ENCODE measurements around the gene ATAD1.

- TF ChIP-seq CTCF (conservative IDR thresholded peaks at IDR 0.05; ENCODE audit: low read depth, low read length) = no peak
- TF ChIP-seq POLR2A (IDR thresholded peaks at IDR 0.05; ENCODE audit: low read depth, low read length) = no peak
- TF ChIP-seq MXI1 (IDR thresholded peaks at IDR 0.05; ENCODE audit: borderline replicate concordance, low read depth, low read length) = no peak
- TF ChIP-seq FOS (IDR thresholded peaks at IDR 0.05; ENCODE audit: low read depth, low read length) = no peak
Measured at GRCh38 chr10:87794285-87794684, 23.7 kb downstream of the ATAD1 start.

Measured in IMR-90 (cell line).